ENCODE results near the gene TBL2. TPM values are rescaled to one million over a fixed set of nuclear protein-coding genes. Genes with fewer than 3 reads are reported as not detected.
"Not testable (repeated sequence)": the region's sequence is repeated elsewhere in the genome, so short reads cannot be mapped to it uniquely, and the experiment has no call there.

TBL2 gene
- total and polyA plus RNA-seq, 5 donors = 6.4 to 26.1 (median 11.5) TPM

- ATAC-seq = no peak
- Histone ChIP-seq H3K27me3 (ENCODE audit: control insufficient read depth, insufficient read depth) (no peaks in the 10 kb centered on the region), H3K4me1 (ENCODE audit: control insufficient read depth, insufficient read depth, low read length) (peaks cover 9% of the 10 kb centered on the region), H3K27ac (ENCODE audit: low read length) (no peak overlapping the region), H3K9me3 (ENCODE audit: control insufficient read depth, low read length) (no peaks in the 10 kb centered on the region), H3K4me3 (ENCODE audit: low read length) (peak overlapping the region; percentile 91)
- intact Hi-C loops (cut with DNase I) = no loop called here
- DNase-seq = no peak
- 48% methylated on average over 6 of the region's 6 CpGs for WGBS
Measured at GRCh38 chr7:73555411-73555982, 22.9 kb downstream of the TBL2 start.

- ATAC-seq; DNase-seq; intact Hi-C loops (cut with DNase I); H3K27ac ChIP-seq (ENCODE audit: low read length); H3K27me3 ChIP-seq (ENCODE audit: control insufficient read depth, insufficient read depth); H3K9me3 ChIP-seq (ENCODE audit: control insufficient read depth, low read length); H3K4me3 ChIP-seq (ENCODE audit: low read length); H3K4me1 ChIP-seq (ENCODE audit: control insufficient read depth, insufficient read depth, low read length): not testable (repeated sequence)
- WGBS = 89% methylated on average over 5 of the region's 5 CpGs
Measured at GRCh38 chr7:73550093-73550492, 28.3 kb downstream of the TBL2 start.

GRCh38 chr7:73549176-73549575 is 29.2 kb downstream of the TBL2 start:
- 79% methylated on average over 4 of the region's 4 CpGs for WGBS
- no peak for DNase-seq
- Histone ChIP-seq H3K27ac (ENCODE audit: low read length) (peak overlapping the region; percentile 21), H3K9me3 (ENCODE audit: control insufficient read depth, low read length) (no peaks in the 10 kb centered on the region), H3K27me3 (ENCODE audit: control insufficient read depth, insufficient read depth) (no peaks in the 10 kb centered on the region), H3K4me3 (ENCODE audit: low read length) (no peak overlapping the region), H3K4me1 (ENCODE audit: control insufficient read depth, insufficient read depth, low read length) (peaks cover 2% of the 10 kb centered on the region)
- ATAC-seq = no peak
- intact Hi-C loops (cut with DNase I) = no loop called here

GRCh38 chr7:73547841-73548240 is 30.5 kb downstream of the TBL2 start:
- Histone ChIP-seq H3K4me1 (ENCODE audit: control insufficient read depth, insufficient read depth, low read length) (peaks cover 2% of the 10 kb centered on the region), H3K9me3 (ENCODE audit: control insufficient read depth, low read length) (no peaks in the 10 kb centered on the region), H3K4me3 (ENCODE audit: low read length) (no peak overlapping the region), H3K27me3 (ENCODE audit: control insufficient read depth, insufficient read depth) (no peaks in the 10 kb centered on the region), H3K27ac (ENCODE audit: low read length) (no peak overlapping the region)
- intact Hi-C loops (cut with DNase I) = no loop called here
- DNase-seq (no peak), ATAC-seq (no peak)
- WGBS = 94% methylated on average over 9 of the region's 9 CpGs

- H3K4me3 ChIP-seq (ENCODE audit: low read length) = no peak overlapping the region
- H3K27ac ChIP-seq (ENCODE audit: low read length) = no peak overlapping the region
- H3K9me3 ChIP-seq (ENCODE audit: control insufficient read depth, low read length) = no peaks in the 10 kb centered on the region
- no peaks in the 10 kb centered on the region for H3K27me3 ChIP-seq (ENCODE audit: control insufficient read depth, insufficient read depth)
- WGBS = 99% methylated on average over 2 of the region's 2 CpGs
- ATAC-seq (no peak), DNase-seq (no peak)
- intact Hi-C loops (cut with DNase I) = no loop called here
- peaks cover 2% of the 10 kb centered on the region for H3K4me1 ChIP-seq (ENCODE audit: control insufficient read depth, insufficient read depth, low read length)
Measured at GRCh38 chr7:73544678-73545077, 33.7 kb downstream of the TBL2 start.

- WGBS = 95% methylated on average over 10 of the region's 10 CpGs
- Histone ChIP-seq H3K4me3 (ENCODE audit: low read length) (no peak overlapping the region), H3K27ac (ENCODE audit: low read length) (no peak overlapping the region), H3K9me3 (ENCODE audit: control insufficient read depth, low read length) (no peaks in the 10 kb centered on the region), H3K4me1 (ENCODE audit: control insufficient read depth, insufficient read depth, low read length) (no peaks in the 10 kb centered on the region), H3K27me3 (ENCODE audit: control insufficient read depth, insufficient read depth) (no peaks in the 10 kb centered on the region)
- ATAC-seq (peak in 1 of 2 donors; percentile 23), DNase-seq (no peak)
- intact Hi-C loops (cut with DNase I) = no loop called here
Measured at GRCh38 chr7:73541722-73542121, 36.7 kb downstream of the TBL2 start.

- no peak overlapping the region for H3K27ac ChIP-seq (ENCODE audit: low read length)
- H3K4me1 ChIP-seq (ENCODE audit: control insufficient read depth, insufficient read depth, low read length) = no peaks in the 10 kb centered on the region
- H3K9me3 ChIP-seq (ENCODE audit: control insufficient read depth, low read length) = no peaks in the 10 kb centered on the region
- H3K27me3 ChIP-seq (ENCODE audit: control insufficient read depth, insufficient read depth) = no peaks in the 10 kb centered on the region
- ATAC-seq (no peak), DNase-seq (no peak)
- WGBS = 90% methylated on average over 13 of the region's 13 CpGs
- intact Hi-C loops (cut with DNase I) = no loop called here
- H3K4me3 ChIP-seq (ENCODE audit: low read length) = no peak overlapping the region
Measured at GRCh38 chr7:73539709-73540108, 38.7 kb downstream of the TBL2 start.

GRCh38 chr7:73538510-73538909 is 39.9 kb downstream of the TBL2 start:
- H3K4me1 ChIP-seq (ENCODE audit: control insufficient read depth, insufficient read depth, low read length); H3K27me3 ChIP-seq (ENCODE audit: control insufficient read depth, insufficient read depth); ATAC-seq; H3K9me3 ChIP-seq (ENCODE audit: control insufficient read depth, low read length); DNase-seq; H3K27ac ChIP-seq (ENCODE audit: low read length); intact Hi-C loops (cut with DNase I); H3K4me3 ChIP-seq (ENCODE audit: low read length): not testable (repeated sequence)
- 95% methylated on average over 2 of the region's 2 CpGs for WGBS

GRCh38 chr7:73537051-73537450 is 41.3 kb downstream of the TBL2 start:
- H3K4me1 ChIP-seq (ENCODE audit: control insufficient read depth, insufficient read depth, low read length) = no peaks in the 10 kb centered on the region
- no peak overlapping the region for H3K27ac ChIP-seq (ENCODE audit: low read length)
- H3K4me3 ChIP-seq (ENCODE audit: low read length) = no peak overlapping the region
- no peaks in the 10 kb centered on the region for H3K27me3 ChIP-seq (ENCODE audit: control insufficient read depth, insufficient read depth)
- intact Hi-C loops (cut with DNase I) = no loop called here
- ATAC-seq (peak in 1 of 2 donors; percentile 16), DNase-seq (peak in 1 of 3 donors; percentile 56)
- WGBS = 90% methylated on average over 16 of the region's 16 CpGs
- H3K9me3 ChIP-seq (ENCODE audit: control insufficient read depth, low read length) = no peaks in the 10 kb centered on the region

GRCh38 chr7:73536479-73536878 is 41.9 kb downstream of the TBL2 start:
- ATAC-seq (peak in 1 of 2 donors; percentile 22), DNase-seq (no peak)
- no peak overlapping the region for H3K27ac ChIP-seq (ENCODE audit: low read length)
- H3K9me3 ChIP-seq (ENCODE audit: control insufficient read depth, low read length) = no peaks in the 10 kb centered on the region
- WGBS = 81% methylated on average over 5 of the region's 5 CpGs
- intact Hi-C loops (cut with DNase I) = no loop called here
- H3K4me3 ChIP-seq (ENCODE audit: low read length) = no peak overlapping the region
- no peaks in the 10 kb centered on the region for H3K4me1 ChIP-seq (ENCODE audit: control insufficient read depth, insufficient read depth, low read length)
- H3K27me3 ChIP-seq (ENCODE audit: control insufficient read depth, insufficient read depth) = no peaks in the 10 kb centered on the region

- H3K4me1 ChIP-seq (ENCODE audit: control insufficient read depth, insufficient read depth, low read length); DNase-seq; H3K27me3 ChIP-seq (ENCODE audit: control insufficient read depth, insufficient read depth); H3K27ac ChIP-seq (ENCODE audit: low read length); H3K9me3 ChIP-seq (ENCODE audit: control insufficient read depth, low read length); ATAC-seq; intact Hi-C loops (cut with DNase I); H3K4me3 ChIP-seq (ENCODE audit: low read length): not testable (repeated sequence)
- WGBS = 91% methylated on average over 7 of the region's 7 CpGs
Measured at GRCh38 chr7:73535918-73536317, 42.5 kb downstream of the TBL2 start.

- Histone ChIP-seq H3K4me3 (ENCODE audit: low read length) (no peak overlapping the region), H3K27me3 (ENCODE audit: control insufficient read depth, insufficient read depth) (no peaks in the 10 kb centered on the region), H3K27ac (ENCODE audit: low read length) (no peak overlapping the region), H3K4me1 (ENCODE audit: control insufficient read depth, insufficient read depth, low read length) (no peaks in the 10 kb centered on the region), H3K9me3 (ENCODE audit: control insufficient read depth, low read length) (no peaks in the 10 kb centered on the region)
- no peak for ATAC-seq
- intact Hi-C loops (cut with DNase I) = no loop called here
- 81% methylated on average over 9 of the region's 9 CpGs for WGBS
- DNase-seq = no peak
Measured at GRCh38 chr7:73533742-73534141, 44.6 kb downstream of the TBL2 start.
